WTC11 (cell line): ENCODE measurements around the gene NETO2. TPM values are rescaled to one million over a fixed set of nuclear protein-coding genes. Genes with fewer than 3 reads are reported as not detected.

Experiments
- ATAC-seq: fragments of 200-7000 bp; cut with Tn5 transposase; 2 replicates; pipeline ENCODE4 v1.10.0; 2021; ENCODE audit warnings: mild to moderate bottlenecking, moderate library complexity
- CTCF ChIA-PET: fragments of 300-600 bp; sonication (Branson Sonifier 250); formaldehyde crosslinking; loops from one replicate; lab custom pipeline; 2021; ENCODE audit warnings: antibody characterized with exemption; lab: Charles Lee
- POLR2A ChIA-PET: fragments of 350-600 bp; sonication (Branson Sonifier 250); formaldehyde crosslinking; loops from one replicate; lab custom pipeline; 2021; ENCODE audit warnings: antibody characterized with exemption; lab: Charles Lee
- DNase-seq: peaks from one replicate; pipeline ENCODE4 v3.0.0; 2021; ENCODE audit warnings: low spot score
- H3K27ac Mint-ChIP-seq: 2 replicates; pipeline ENCODE4 v1.8.0; 2021; ENCODE audit warnings: mixed read lengths
- H3K27me3 Mint-ChIP-seq: 2 replicates; pipeline ENCODE4 v1.8.0; 2021; ENCODE audit warnings: low read depth, mild to moderate bottlenecking, moderate library complexity, mixed read lengths
- H3K36me3 Mint-ChIP-seq: 2 replicates; pipeline ENCODE4 v1.8.0; 2021; ENCODE audit warnings: mixed read lengths
- H3K4me1 Mint-ChIP-seq: 2 replicates; pipeline ENCODE4 v1.8.0; 2022; ENCODE audit warnings: mixed read lengths
- H3K4me3 Mint-ChIP-seq: 2 replicates; pipeline ENCODE4 v1.8.0; 2021; ENCODE audit warnings: mild to moderate bottlenecking, moderate library complexity, mixed read lengths
- H3K9me3 Mint-ChIP-seq: 2 replicates; pipeline ENCODE4 v1.8.0; 2021; ENCODE audit warnings: mixed read lengths
- ETV6 ChIP-seq: sonication (generic); formaldehyde crosslinking; IDR thresholded peaks from 2 replicates; pipeline ENCODE4 v1.8.1; 2022; ENCODE audit warnings: mild to moderate bottlenecking, missing genetic modification reagents
- OVOL2 ChIP-seq: fragments of 250-450 bp; sonication (Bioruptor Pico); IDR thresholded peaks from 2 replicates; pipeline ENCODE4 v1.9.0; 2021; ENCODE audit warnings: mild to moderate bottlenecking, borderline replicate concordance
- SMAD3 ChIP-seq: sonication (generic); formaldehyde crosslinking; IDR thresholded peaks from 2 replicates; pipeline ENCODE4 v1.8.0; 2022; ENCODE audit warnings: missing genetic modification reagents, mild to moderate bottlenecking, borderline replicate concordance
- SP1 ChIP-seq: sonication (generic); formaldehyde crosslinking; conservative IDR thresholded peaks from 2 replicates; pipeline ENCODE4 v1.8.1; 2022; ENCODE audit warnings: missing genetic modification reagents
- ZNF219 ChIP-seq: sonication (generic); formaldehyde crosslinking; IDR thresholded peaks from 2 replicates; pipeline ENCODE4 v1.8.0; 2023; ENCODE audit warnings: missing genetic modification reagents, mild to moderate bottlenecking, borderline replicate concordance
- total RNA-seq: library from RNA; stranded (reverse); gene quantifications from 3 replicates; pipeline ENCODE4 v1.2.3, GENCODE V29; 2021
- TF ChIP-seq, protein P1 (sequence below): sonication (generic); formaldehyde crosslinking; IDR thresholded peaks from 2 replicates; pipeline ENCODE4 v1.8.0; 2022; ENCODE audit warnings: missing genetic modification reagents
- TF ChIP-seq, protein P2 (sequence below): sonication (generic); formaldehyde crosslinking; IDR thresholded peaks from 2 replicates; pipeline ENCODE4 v1.8.0; 2022; ENCODE audit warnings: mild to moderate bottlenecking, missing genetic modification reagents
- TF ChIP-seq, protein P3 (sequence below): sonication (generic); formaldehyde crosslinking; IDR thresholded peaks from 2 replicates; pipeline ENCODE4 v1.8.0; 2023; ENCODE audit warnings: missing genetic modification reagents
- TF ChIP-seq, protein P4 (sequence below): sonication (generic); formaldehyde crosslinking; IDR thresholded peaks from 2 replicates; pipeline ENCODE4 v1.8.1; 2022; ENCODE audit warnings: missing genetic modification reagents, borderline replicate concordance
- TF ChIP-seq, protein P5 (sequence below): fragments of 250-450 bp; sonication (Bioruptor Pico); IDR thresholded peaks from 2 replicates; pipeline ENCODE4 v1.9.0; 2021; ENCODE audit warnings: mild to moderate bottlenecking

Gene NETO2
- total RNA-seq, 1 experiment from 2014 or later = 21.8 TPM

DNA sequence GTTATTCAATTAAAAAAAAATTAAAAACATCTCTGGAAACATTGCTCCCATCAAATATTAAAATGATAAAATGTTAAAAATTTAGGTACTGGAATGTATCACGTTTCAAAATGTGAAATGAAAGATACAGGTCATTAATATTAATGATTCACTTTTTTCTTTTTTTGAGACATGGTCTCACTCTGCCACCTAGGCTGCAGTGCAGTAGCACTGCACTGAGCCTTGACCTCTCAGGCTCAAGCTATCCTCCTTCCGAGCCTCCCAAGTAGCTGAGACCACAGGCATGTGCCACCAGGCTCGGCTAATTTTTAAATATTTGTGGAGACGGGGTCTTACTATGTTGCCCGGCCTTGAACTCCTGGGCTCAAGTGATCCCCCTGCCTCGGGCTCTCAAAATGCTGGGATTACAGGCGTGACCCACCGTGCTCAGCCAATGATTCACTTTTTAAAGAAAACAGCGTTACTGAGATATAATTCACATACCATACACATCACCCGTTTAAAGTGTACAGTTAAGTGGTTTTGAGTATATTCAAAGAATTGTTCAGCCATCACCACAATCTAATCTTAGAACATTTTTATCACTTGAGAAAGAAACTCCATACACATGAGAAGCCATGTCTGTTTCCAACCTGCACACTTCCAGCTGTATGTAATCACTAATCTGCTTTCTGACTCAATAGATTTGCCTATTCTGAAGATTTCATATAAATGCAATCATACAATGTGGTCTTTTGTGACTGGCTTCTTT lies 19.1 kb upstream of the NETO2 start (continued):
- TF ChIP-seq, protein P1, sequence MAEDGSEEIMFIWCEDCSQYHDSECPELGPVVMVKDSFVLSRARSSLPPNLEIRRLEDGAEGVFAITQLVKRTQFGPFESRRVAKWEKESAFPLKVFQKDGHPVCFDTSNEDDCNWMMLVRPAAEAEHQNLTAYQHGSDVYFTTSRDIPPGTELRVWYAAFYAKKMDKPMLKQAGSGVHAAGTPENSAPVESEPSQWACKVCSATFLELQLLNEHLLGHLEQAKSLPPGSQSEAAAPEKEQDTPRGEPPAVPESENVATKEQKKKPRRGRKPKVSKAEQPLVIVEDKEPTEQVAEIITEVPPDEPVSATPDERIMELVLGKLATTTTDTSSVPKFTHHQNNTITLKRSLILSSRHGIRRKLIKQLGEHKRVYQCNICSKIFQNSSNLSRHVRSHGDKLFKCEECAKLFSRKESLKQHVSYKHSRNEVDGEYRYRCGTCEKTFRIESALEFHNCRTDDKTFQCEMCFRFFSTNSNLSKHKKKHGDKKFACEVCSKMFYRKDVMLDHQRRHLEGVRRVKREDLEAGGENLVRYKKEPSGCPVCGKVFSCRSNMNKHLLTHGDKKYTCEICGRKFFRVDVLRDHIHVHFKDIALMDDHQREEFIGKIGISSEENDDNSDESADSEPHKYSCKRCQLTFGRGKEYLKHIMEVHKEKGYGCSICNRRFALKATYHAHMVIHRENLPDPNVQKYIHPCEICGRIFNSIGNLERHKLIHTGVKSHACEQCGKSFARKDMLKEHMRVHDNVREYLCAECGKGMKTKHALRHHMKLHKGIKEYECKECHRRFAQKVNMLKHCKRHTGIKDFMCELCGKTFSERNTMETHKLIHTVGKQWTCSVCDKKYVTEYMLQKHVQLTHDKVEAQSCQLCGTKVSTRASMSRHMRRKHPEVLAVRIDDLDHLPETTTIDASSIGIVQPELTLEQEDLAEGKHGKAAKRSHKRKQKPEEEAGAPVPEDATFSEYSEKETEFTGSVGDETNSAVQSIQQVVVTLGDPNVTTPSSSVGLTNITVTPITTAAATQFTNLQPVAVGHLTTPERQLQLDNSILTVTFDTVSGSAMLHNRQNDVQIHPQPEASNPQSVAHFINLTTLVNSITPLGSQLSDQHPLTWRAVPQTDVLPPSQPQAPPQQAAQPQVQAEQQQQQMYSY (CRISPR knock-in tag) = no peak
- TF ChIP-seq, protein P2, sequence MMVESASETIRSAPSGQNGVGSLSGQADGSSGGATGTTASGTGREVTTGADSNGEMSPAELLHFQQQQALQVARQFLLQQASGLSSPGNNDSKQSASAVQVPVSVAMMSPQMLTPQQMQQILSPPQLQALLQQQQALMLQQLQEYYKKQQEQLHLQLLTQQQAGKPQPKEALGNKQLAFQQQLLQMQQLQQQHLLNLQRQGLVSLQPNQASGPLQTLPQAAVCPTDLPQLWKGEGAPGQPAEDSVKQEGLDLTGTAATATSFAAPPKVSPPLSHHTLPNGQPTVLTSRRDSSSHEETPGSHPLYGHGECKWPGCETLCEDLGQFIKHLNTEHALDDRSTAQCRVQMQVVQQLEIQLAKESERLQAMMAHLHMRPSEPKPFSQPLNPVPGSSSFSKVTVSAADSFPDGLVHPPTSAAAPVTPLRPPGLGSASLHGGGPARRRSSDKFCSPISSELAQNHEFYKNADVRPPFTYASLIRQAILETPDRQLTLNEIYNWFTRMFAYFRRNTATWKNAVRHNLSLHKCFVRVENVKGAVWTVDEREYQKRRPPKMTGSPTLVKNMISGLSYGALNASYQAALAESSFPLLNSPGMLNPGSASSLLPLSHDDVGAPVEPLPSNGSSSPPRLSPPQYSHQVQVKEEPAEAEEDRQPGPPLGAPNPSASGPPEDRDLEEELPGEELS (CRISPR knock-in tag) = no peak
- TF ChIP-seq ETV6 (CRISPR knock-in tag) (no peak), ZNF219 (CRISPR knock-in tag) (no peak), SP1 (CRISPR knock-in tag) (no peak), SMAD3 (CRISPR knock-in tag) (no peak)
- TF ChIP-seq, protein P3, sequence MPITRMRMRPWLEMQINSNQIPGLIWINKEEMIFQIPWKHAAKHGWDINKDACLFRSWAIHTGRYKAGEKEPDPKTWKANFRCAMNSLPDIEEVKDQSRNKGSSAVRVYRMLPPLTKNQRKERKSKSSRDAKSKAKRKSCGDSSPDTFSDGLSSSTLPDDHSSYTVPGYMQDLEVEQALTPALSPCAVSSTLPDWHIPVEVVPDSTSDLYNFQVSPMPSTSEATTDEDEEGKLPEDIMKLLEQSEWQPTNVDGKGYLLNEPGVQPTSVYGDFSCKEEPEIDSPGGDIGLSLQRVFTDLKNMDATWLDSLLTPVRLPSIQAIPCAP (CRISPR knock-in tag) = no peak
- TF ChIP-seq, protein P4, sequence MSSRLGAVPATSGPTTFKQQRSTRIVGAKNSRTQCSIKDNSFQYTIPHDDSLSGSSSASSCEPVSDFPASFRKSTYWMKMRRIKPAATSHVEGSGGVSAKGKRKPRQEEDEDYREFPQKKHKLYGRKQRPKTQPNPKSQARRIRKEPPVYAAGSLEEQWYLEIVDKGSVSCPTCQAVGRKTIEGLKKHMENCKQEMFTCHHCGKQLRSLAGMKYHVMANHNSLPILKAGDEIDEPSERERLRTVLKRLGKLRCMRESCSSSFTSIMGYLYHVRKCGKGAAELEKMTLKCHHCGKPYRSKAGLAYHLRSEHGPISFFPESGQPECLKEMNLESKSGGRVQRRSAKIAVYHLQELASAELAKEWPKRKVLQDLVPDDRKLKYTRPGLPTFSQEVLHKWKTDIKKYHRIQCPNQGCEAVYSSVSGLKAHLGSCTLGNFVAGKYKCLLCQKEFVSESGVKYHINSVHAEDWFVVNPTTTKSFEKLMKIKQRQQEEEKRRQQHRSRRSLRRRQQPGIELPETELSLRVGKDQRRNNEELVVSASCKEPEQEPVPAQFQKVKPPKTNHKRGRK (CRISPR knock-in tag) = no peak
- TF ChIP-seq, protein P5, sequence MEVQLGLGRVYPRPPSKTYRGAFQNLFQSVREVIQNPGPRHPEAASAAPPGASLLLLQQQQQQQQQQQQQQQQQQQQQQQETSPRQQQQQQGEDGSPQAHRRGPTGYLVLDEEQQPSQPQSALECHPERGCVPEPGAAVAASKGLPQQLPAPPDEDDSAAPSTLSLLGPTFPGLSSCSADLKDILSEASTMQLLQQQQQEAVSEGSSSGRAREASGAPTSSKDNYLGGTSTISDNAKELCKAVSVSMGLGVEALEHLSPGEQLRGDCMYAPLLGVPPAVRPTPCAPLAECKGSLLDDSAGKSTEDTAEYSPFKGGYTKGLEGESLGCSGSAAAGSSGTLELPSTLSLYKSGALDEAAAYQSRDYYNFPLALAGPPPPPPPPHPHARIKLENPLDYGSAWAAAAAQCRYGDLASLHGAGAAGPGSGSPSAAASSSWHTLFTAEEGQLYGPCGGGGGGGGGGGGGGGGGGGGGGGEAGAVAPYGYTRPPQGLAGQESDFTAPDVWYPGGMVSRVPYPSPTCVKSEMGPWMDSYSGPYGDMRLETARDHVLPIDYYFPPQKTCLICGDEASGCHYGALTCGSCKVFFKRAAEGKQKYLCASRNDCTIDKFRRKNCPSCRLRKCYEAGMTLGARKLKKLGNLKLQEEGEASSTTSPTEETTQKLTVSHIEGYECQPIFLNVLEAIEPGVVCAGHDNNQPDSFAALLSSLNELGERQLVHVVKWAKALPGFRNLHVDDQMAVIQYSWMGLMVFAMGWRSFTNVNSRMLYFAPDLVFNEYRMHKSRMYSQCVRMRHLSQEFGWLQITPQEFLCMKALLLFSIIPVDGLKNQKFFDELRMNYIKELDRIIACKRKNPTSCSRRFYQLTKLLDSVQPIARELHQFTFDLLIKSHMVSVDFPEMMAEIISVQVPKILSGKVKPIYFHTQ (CRISPR knock-in tag) = no peak
- TF ChIP-seq, all 79 proteins: peak for 0

DNA sequence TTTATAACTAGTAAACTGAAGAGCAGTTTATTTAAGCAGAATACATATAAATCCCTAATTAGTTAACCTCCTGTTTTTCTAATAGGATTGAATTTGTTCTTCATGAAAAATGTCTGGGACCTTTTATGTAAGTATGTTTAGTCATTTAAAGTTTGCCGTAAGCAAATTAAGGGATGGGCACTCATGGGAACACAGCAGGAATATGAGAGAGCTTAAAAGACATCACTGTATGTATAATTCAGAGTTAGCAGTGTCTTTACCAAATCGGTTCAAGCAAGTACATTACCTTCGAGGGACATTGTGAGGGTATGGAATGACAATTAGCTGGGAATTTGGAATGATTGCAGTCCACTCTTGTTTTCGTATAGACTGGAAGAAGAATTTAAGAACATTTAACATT lies 17.7 kb upstream of the NETO2 start:
- ATAC-seq (no peak), DNase-seq (no peak)
- H3K36me3 Mint-ChIP-seq = no peaks in the 10 kb centered on the region
- ChIA-PET POLR2A (no interaction called here), CTCF (interaction anchor here (4.0 kb wide), 1 partner anchor 18 kb away, joined by 31 read pairs; the partner anchor contains the start of gene NETO2)
- no peak overlapping the region for H3K4me3 Mint-ChIP-seq
- peaks cover 8% of the 10 kb centered on the region for H3K9me3 Mint-ChIP-seq
- TF ChIP-seq, protein P3 (CRISPR knock-in tag) = no peak
- TF ChIP-seq OVOL2 (CRISPR knock-in tag) = no peak
- H3K27me3 Mint-ChIP-seq = no peaks in the 10 kb centered on the region
- H3K27ac Mint-ChIP-seq = no peak overlapping the region
- H3K4me1 Mint-ChIP-seq = peaks cover 16% of the 10 kb centered on the region
